ENCODE data around the gene RNF151.

DNA sequence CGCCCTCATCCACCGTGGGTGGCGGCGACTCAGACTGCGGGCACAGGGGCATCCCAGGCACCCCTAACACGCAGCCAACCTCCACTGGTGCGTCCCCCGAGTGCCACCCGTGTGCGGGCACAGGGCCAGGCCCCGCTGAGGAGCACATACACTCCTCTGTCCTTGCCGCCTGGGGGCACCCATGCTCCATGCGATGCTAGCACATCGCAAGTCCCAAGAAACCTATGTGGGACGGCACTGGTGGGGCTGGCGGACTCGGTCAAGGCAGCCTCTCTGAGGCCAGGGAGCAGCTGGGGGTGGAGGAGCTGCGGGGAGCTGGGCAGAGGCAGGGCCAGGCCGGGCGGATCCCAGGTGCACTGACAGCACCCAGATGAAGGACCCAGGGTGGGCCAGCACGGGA is 39.0 kb downstream of the RNF151 start:
- TF ChIP-seq, protein P1, sequence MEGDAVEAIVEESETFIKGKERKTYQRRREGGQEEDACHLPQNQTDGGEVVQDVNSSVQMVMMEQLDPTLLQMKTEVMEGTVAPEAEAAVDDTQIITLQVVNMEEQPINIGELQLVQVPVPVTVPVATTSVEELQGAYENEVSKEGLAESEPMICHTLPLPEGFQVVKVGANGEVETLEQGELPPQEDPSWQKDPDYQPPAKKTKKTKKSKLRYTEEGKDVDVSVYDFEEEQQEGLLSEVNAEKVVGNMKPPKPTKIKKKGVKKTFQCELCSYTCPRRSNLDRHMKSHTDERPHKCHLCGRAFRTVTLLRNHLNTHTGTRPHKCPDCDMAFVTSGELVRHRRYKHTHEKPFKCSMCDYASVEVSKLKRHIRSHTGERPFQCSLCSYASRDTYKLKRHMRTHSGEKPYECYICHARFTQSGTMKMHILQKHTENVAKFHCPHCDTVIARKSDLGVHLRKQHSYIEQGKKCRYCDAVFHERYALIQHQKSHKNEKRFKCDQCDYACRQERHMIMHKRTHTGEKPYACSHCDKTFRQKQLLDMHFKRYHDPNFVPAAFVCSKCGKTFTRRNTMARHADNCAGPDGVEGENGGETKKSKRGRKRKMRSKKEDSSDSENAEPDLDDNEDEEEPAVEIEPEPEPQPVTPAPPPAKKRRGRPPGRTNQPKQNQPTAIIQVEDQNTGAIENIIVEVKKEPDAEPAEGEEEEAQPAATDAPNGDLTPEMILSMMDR (IDR thresholded peaks at IDR 0.05), result no peak
- no peak for TF ChIP-seq POLR2A (IDR thresholded peaks at IDR 0.05)
- no peak for TF ChIP-seq POLR2AphosphoS5 (IDR thresholded peaks at IDR 0.05)
- TF ChIP-seq EP300 (IDR thresholded peaks at IDR 0.05), result no peak

Data from suprapubic skin (tissue), 4 donors.